Measurements from ENCODE around the gene CD1D.
"Not testable (repeated sequence)": the region's sequence is repeated elsewhere in the genome, so short reads cannot be mapped to it uniquely, and the experiment has no call there.

The CD1D gene

DNA sequence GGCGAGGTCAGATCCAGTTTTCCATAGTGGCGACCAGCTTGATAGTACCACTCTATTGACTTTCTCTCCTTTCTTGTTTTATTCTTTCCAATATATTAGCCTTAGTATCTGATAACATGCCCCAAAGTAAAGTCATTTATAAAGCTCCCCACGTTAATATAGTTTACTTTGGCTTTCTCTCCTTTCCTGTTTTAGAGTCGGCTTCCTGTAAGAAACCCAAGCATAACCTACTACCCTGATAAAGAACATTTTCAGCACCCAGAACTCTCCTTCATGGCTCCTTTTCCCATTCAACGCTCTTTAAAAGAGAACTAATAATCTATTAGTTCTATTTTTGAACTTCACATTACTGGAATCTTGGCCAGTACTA, 23.7 kb downstream of the CD1D start:
- no peak for TF ChIP-seq CTCF (IDR thresholded peaks at IDR 0.05; ENCODE audit: borderline replicate concordance, insufficient read depth, low read depth, low read length)
- no peak overlapping the region for H3K4me3 ChIP-seq (ENCODE audit: low read depth, low read length)

DNA sequence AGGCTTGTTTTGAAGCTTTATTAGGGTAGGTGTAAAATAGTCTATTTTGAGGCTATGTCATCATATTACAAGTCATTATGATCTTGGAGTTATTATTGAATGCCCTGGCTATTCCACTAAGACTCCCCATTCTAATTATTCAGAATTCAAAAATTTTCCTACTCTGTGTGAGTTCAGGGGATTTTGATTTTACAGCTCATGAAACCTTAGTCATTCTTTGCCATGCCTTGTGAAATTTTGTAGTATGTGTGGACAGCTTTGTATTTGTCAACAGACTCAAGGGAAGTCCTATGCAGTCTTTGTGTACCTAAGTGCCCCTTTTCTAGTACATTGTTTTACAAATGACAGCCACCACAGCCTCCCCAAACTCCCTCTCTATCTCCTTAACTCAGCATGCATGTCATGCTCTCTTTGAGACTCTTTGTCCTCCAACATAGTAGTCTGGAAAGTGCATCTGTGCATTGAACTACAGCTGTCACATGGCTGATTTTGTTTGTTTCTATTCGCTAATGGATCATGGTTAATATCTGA, 28.0 kb downstream of the CD1D start:
- no peak for TF ChIP-seq CTCF (IDR thresholded peaks at IDR 0.05; ENCODE audit: borderline replicate concordance, insufficient read depth, low read depth, low read length)
- H3K4me3 ChIP-seq (ENCODE audit: low read depth, low read length) = no peak overlapping the region

DNA sequence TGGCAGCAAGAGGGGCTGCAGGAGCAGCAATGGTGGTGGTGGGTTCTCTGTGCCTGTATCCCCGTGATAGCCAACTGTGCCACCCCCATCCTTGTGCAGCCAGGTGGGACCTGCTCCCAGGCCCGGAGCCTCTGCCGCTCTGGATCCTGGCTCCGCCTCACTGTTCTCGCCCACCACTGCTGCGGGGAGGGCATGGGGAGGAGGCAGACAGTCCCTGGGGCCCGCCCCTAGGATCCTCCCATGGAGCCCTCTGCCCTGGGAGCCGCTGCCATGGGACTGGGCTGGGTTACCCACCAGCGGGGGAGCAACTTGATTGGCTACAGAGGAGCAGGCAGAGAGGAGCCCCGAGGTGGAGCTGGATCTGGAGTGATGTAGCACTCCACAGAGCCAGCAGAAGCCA, 31.6 kb downstream of the CD1D start:
- no peak for TF ChIP-seq CTCF (IDR thresholded peaks at IDR 0.05; ENCODE audit: borderline replicate concordance, insufficient read depth, low read depth, low read length)
- H3K4me3 ChIP-seq (ENCODE audit: low read depth, low read length) = no peak overlapping the region

- H3K4me3 ChIP-seq (ENCODE audit: low read depth, low read length) = not testable (repeated sequence)
These were observed 42.8 kb downstream of the CD1D start for GRCh38 chr1:158223445-158223844.

DNA sequence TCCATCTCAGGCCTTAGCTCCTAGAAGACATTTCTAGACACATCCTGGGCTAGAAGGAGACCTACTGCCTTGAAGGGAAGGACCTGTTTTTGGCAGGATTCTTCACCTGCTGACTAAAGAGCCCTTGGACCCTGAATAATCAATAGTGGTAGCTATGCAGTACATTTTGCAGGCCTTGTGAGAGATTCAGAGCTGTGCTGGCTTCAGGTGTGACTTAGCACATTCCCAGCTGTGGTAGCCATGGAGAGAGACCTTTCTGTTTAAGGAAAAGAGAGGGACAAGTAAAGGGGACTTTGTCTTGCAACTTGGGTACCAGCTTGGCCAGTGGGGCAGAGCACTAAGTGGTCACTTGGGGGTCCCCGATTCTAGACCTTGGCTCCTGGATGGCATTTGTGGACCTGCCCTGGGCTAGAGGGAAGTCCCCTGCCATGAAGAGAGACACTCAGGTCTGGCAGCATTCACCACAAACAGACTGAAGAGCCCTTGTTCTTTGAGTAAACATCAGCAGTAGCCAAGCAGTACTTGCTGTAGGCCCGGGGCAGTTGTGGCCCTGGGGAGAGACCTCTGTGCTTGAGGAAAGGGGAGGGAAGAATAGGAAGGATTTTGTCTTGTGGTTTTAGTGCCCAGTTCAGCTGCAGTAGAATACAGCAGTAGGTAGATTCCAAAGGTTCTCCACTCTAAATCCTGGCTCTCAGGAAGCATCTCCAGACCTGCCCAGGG, 47.4 kb downstream of the CD1D start:
- no peak overlapping the region for H3K4me3 ChIP-seq (ENCODE audit: low read depth, low read length)
- no peak for TF ChIP-seq CTCF (IDR thresholded peaks at IDR 0.05; ENCODE audit: borderline replicate concordance, insufficient read depth, low read depth, low read length)

Measured in GM12875 (cell line).